ENCODE data around the gene PSMB2. TPM values are rescaled to one million over a fixed set of nuclear protein-coding genes. Genes with fewer than 3 reads are reported as not detected.

The PSMB2 gene
- total RNA-seq, 1 donor from 2014 or later: 54.5 TPM

- H3K4me3 Mint-ChIP-seq: peak within 1 kb of the TSS; percentile 96
- ATAC-seq (ENCODE audit: low read depth): peak; percentile 94
- TF ChIP-seq, protein P1, sequence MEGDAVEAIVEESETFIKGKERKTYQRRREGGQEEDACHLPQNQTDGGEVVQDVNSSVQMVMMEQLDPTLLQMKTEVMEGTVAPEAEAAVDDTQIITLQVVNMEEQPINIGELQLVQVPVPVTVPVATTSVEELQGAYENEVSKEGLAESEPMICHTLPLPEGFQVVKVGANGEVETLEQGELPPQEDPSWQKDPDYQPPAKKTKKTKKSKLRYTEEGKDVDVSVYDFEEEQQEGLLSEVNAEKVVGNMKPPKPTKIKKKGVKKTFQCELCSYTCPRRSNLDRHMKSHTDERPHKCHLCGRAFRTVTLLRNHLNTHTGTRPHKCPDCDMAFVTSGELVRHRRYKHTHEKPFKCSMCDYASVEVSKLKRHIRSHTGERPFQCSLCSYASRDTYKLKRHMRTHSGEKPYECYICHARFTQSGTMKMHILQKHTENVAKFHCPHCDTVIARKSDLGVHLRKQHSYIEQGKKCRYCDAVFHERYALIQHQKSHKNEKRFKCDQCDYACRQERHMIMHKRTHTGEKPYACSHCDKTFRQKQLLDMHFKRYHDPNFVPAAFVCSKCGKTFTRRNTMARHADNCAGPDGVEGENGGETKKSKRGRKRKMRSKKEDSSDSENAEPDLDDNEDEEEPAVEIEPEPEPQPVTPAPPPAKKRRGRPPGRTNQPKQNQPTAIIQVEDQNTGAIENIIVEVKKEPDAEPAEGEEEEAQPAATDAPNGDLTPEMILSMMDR (IDR thresholded peaks at IDR 0.05): no peak
- intact Hi-C loops (cut with micrococcal nuclease): loop anchor here (1.0 to 5.0 kb wide), 7 partner anchors 16 to 665 kb away; partner anchors contain the start of genes PSMB2, SFPQ, TFAP2E and THRAP3
- H3K27me3 Mint-ChIP-seq: no peaks in the 10 kb centered on the region
- ChIA-PET POLR2A (interaction anchor here (0.5 to 2.0 kb wide), 11 partner anchors 15 to 685 kb away, joined by 3 to 11 read pairs (median 4); partner anchors contain the start of genes AGO3 and CLSPN), CTCF (interaction anchor here (1.5 kb wide), 1 partner anchor 107 kb away, joined by 7 read pairs; no protein-coding TSS in a partner anchor)
- no peaks in the 10 kb centered on the region for H3K9me3 Mint-ChIP-seq
- peak within 1 kb of the TSS; percentile 96 for H3K27ac Mint-ChIP-seq
- H3K4me1 Mint-ChIP-seq: peaks cover 32% of the 10 kb centered on the region
- H3K36me3 Mint-ChIP-seq (ENCODE audit: low read depth): peaks cover 17% of the 10 kb centered on the region
- DNase-seq: peak; percentile 87
Measured at GRCh38 chr1:35557611-35558373, 83.5 kb downstream of the PSMB2 start, which contains the start of gene NCDN. Gene NCDN (plus strand): TSS chr1:35557799. CDS start chr1:35558191, 392 bp downstream.

- POLR2A ChIA-PET: interaction anchor here (0.5 to 2.0 kb wide), 12 partner anchors 14 to 686 kb away, joined by 3 to 11 read pairs (median 4); partner anchors contain the start of genes AGO3 and CLSPN
- intact Hi-C loops (cut with micrococcal nuclease): loop anchor here (1.0 to 5.0 kb wide), 7 partner anchors 16 to 665 kb away; partner anchors contain the start of genes PSMB2, SFPQ, TFAP2E and THRAP3
- ATAC-seq (ENCODE audit: low read depth) (peak; percentile 69), DNase-seq (no peak)
- Mint-ChIP-seq H3K36me3 (ENCODE audit: low read depth) (peaks cover 23% of the 10 kb centered on the region), H3K27ac (peak within 1 kb of the TSS; percentile 96), H3K4me3 (peak within 1 kb of the TSS; percentile 96), H3K4me1 (peaks cover 32% of the 10 kb centered on the region), H3K27me3 (no peaks in the 10 kb centered on the region), H3K9me3 (no peaks in the 10 kb centered on the region)
- TF ChIP-seq, protein P1 (IDR thresholded peaks at IDR 0.05): no peak
- CTCF ChIA-PET: interaction anchor here (1.5 to 1.7 kb wide), 2 partner anchors 106 to 159 kb away, joined by 4 to 7 read pairs; no protein-coding TSS in a partner anchor
Measured at GRCh38 chr1:35557118-35557610, 84.2 kb downstream of the PSMB2 start, which contains the start of gene KIAA0319L. Gene KIAA0319L (minus strand): TSS chr1:35557403. CDS start chr1:35554491, 2,912 bp downstream.

DNA sequence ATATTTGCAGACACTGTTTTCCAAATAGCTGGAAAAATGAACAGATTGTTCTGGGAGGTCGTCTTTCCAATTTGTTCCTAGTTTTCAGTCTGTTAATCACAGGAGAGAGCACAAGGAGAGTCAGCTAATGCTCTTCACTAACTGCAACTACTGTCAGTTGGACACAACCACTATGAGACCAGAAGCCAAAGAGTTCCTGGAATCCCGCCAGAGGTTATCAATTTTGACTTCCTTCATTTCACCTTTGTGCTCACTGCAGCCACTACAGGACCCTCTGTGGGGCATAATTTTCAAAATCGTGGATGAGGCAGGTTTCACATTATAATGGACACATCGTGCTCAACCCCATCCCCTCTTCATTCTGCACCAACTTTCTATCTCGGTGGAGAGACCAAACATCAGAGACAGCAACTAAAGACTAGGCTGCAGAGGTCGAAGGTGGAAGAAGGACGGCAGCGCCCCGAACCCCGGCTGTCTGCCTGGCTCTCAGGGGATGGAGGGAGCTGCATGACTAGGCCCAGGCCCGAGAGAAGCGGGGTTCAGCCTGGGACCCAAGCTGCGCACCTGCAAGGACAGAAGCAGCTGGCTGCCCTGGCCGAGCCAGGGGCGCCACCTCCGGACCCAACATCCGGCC lies 84.7 kb downstream of the PSMB2 start:
- DNase-seq: no peak
- H3K4me1 Mint-ChIP-seq: peaks cover 32% of the 10 kb centered on the region
- intact Hi-C loops (cut with micrococcal nuclease): loop anchor here (1.0 to 5.0 kb wide), 7 partner anchors 17 to 666 kb away; partner anchors contain the start of genes PSMB2, SFPQ, TFAP2E and THRAP3
- TF ChIP-seq, protein P1 (IDR thresholded peaks at IDR 0.05): no peak
- ChIA-PET POLR2A (interaction anchor here (0.6 to 2.0 kb wide), 7 partner anchors 14 to 631 kb away, joined by 3 to 11 read pairs (median 8); partner anchors contain the start of genes AGO3 and CLSPN), CTCF (interaction anchor here (0.9 to 1.7 kb wide), 3 partner anchors 8 to 159 kb away, joined by 4 to 7 read pairs (median 6); no protein-coding TSS in a partner anchor)
- H3K36me3 Mint-ChIP-seq (ENCODE audit: low read depth): peaks cover 27% of the 10 kb centered on the region
- H3K27me3 Mint-ChIP-seq: no peaks in the 10 kb centered on the region
- H3K9me3 Mint-ChIP-seq: no peaks in the 10 kb centered on the region
- no peak for ATAC-seq (ENCODE audit: low read depth)
- peak overlapping the region; percentile 96 for H3K4me3 Mint-ChIP-seq
- peak overlapping the region; percentile 71 for H3K27ac Mint-ChIP-seq

DNA sequence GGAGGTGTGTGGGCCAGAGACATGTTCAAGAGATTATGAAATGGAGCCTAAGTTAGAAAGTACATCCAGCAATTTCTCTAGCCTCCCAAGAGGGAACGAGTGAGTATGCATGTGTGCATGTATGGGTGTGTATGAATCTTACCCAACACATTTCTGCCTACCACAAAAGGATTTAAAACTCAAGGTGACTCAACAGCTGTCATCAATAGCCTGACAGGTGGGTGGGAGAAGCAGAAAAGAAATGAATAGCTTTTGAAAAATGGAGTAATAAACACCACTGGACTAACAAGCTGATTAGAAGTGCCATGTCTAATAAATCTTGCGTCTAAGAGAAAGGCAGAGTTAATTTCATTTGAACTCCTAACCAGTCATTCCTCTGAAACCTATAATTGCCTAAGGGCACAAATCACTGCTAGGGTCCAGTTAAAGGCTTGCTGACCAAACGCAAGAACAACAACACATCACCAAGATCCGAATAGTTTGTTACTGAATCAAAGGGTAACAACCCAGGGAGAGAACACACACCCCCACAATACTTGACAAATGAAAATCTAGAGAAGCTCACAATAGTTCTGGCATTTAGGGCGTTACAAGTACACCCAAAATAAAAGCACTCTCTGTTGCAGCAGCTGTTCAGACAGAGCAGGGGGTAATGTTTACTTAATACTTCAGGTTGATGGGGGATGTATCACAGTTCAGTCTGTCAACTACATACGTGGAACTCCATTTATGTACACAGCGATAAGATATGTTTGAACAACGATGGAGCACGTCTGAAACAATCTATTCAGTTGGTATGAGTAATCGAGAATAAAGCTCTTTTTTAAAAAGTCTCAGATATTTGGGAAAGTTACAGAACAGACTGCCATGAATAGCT lies 85.5 kb downstream of the PSMB2 start:
- Mint-ChIP-seq H3K9me3 (no peaks in the 10 kb centered on the region), H3K36me3 (ENCODE audit: low read depth) (peaks cover 25% of the 10 kb centered on the region), H3K4me1 (peaks cover 32% of the 10 kb centered on the region), H3K4me3 (peak overlapping the region; percentile 96), H3K27me3 (no peaks in the 10 kb centered on the region), H3K27ac (no peak overlapping the region)
- TF ChIP-seq, protein P1 (IDR thresholded peaks at IDR 0.05): no peak
- DNase-seq: no peak
- intact Hi-C loops (cut with micrococcal nuclease): loop anchor here (2.0 to 5.0 kb wide), 5 partner anchors 17 to 666 kb away; partner anchors contain the start of genes PSMB2, SFPQ and THRAP3
- ATAC-seq (ENCODE audit: low read depth): no peak
- POLR2A ChIA-PET: interaction anchor here (2.0 kb wide), 1 partner anchor 16 kb away, joined by 8 read pairs; no protein-coding TSS in a partner anchor
- CTCF ChIA-PET: interaction anchor here (0.9 to 1.7 kb wide), 2 partner anchors 9 to 160 kb away, joined by 4 to 6 read pairs; no protein-coding TSS in a partner anchor
